GM18498 (cell line): ENCODE measurements around the gene POTEE.
"Not testable (repeated sequence)": the region's sequence is repeated elsewhere in the genome, so short reads cannot be mapped to it uniquely, and the experiment has no call there.

Experiments used
- ATAC-seq: cut with Tn5 transposase; IDR thresholded peaks from one replicate; pipeline ENCODE4 v1.9.1; 2021; ENCODE audit warnings: mild to moderate bottlenecking, moderate library complexity; ENCODE audit not compliant: unreplicated experiment

POTEE gene

DNA sequence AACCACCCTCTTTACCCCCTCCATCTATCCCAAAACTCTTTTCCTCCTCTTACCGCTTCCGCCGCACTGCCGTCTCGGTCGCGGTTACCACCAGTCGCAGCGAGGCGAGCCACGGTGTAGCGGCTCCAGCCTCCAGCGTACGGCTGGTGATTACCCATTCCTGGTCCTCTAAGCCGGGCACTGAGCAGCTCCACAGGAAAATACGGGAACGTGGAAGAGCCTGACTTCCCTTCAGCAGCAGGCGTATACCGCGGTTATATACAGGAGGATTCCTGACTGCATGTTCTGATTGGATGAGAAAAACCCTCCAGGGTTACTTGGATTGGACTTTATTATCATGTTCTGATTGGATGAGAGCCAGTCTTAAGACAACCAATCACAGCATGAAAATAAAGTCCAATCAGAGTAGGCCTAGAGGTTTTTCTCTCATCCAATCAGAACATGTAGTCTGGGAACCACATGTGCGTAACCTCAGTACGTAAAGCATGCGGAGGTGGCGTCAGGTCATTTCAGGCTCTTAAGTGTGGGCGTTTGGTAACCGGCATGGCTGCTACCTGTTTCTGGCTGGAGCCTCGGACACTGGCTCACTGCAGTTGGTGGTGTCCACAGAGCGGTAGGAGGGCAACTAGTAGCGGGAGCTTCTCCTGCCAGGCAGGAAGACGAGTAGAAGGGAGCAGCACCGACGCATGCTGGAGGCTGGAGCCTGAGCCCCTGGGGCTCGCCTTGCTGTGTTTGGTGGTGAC lies at the start of gene POTEE:
Gene POTEE, plus strand, starts transcription at position 507 of the 743 bp plus-strand sequence. CDS start 8,867 bp downstream, outside the sequence.
- not testable (repeated sequence) for ATAC-seq

DNA sequence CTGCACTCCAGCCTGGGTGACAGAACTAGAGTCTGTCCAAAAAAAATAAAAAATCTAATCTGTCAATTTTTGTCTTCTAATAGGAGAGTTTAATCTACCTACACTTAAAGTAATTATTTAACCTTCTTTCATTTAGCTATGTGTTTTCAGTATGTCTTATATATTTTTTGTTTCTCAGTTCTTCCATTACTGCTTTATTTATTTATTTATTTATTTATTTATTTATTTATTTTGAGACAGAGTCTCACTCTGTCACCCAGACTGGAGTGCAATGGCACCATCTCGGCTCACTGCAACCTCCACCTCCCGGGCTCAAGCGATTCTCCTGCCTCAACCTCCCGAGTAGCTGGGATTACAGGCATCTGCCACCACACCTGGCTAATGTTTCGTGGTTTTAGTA lies 43.8 kb upstream of the POTEE start:
- ATAC-seq, result not testable (repeated sequence)

DNA sequence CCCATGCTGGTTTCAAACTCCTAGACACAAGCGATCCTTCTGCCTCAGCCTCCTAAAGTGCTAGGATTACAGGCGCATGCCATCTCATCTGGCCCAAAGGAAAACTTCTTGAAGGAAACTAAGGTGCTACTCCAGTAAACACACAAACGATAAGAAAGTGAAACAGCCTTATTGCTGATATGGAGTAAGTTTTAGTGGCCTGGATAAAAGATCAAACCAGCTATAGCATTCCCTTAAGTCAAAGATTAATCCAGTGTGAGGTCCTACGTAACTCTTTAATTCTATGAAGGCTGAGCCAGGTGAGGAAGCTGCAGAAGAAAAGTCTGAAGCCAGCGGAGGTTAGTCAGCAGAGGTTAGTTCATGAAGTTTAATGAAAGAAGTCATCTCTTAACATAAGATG lies 40.8 kb upstream of the POTEE start:
- no peak for ATAC-seq

DNA sequence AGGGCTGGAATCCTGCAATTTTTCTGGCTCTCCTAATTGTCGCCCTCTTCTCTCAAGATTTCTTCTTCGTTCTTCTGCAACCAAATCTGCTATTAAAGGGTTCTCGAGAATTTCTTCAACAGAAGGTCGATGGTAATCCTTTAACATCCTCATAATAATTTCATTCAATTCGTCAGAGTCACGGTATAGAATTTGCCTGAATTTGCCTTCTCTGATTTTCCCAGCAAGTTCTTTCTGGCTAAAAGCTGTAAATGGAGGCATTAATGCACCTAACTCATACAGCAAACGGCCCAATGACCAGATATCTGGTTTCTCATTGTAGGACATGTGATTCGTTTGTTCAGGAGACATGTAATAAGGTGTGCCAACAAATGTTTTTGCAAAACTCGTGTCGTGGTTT lies 31.3 kb upstream of the POTEE start:
- ATAC-seq, result not testable (repeated sequence)

DNA sequence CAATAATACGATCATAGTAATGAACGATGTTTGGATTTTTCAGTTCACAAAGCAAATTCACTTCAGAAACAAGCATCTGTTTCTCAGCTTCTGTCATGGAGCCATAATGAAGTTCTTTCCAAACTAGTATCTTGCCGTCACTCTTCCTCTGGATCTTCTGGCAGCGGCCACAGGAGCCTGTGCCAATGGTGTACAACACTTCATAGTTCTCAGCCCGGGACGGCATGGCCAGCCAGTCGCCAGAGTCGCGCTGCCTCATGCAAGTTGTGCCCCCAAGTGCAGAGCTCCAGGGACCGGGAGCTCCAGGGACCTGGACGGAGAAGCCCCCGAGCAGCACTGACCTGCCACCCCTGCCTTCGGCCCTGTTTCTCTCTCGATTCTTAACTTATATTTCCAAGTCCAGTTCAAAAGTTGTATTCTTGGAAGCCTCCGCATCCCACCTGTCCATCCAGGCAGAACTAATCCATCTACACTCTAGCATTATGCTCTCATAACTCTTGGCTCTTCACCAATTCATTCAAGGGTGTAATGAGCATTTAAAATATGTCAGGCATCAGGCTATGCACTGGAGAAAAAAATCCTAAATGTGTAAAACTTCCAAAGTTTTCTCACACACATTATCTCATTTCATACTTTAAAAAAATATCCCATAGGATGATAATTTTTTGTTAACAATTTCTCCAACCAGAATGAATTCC lies 30.5 kb upstream of the POTEE start:
- ATAC-seq, result not testable (repeated sequence)

DNA sequence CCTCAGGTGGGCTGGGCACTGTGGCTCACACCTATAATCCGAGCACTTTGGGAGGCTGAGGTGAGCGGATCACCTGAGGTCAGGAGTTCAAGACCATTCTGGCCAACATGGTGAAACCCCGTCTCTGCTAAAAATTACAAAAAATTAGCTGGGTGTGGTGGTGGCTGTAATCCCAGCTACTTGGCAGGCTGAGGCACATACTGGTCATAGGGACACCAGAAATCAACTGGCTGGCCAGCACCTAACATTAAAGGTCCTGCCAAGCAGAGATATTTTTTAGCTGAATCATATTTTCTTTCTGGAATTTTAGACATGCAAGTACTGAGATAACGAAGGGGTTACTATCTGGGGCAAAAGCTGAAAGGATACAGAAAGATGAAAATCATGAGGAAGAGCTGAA lies 27.9 kb upstream of the POTEE start:
- not testable (repeated sequence) for ATAC-seq

DNA sequence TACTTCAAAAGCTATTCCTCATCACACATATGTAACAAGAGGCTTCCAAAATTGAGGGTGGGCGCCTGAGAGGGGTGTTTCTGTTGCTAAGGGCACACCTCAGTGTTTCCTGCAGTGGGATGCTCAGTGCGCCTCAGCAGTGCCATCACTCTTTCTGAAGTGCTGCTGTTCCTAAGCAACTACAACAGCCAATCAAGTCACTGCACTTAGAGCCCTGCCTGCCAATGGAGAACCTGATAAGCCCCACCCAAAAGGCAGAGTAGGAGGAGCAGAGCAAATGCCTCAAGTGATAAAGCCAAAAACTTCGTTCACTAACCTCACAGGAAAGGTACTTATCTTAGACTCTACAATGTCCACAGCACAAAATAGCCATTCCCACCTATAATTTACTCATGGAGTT lies 15.9 kb upstream of the POTEE start:
- not testable (repeated sequence) for ATAC-seq

DNA sequence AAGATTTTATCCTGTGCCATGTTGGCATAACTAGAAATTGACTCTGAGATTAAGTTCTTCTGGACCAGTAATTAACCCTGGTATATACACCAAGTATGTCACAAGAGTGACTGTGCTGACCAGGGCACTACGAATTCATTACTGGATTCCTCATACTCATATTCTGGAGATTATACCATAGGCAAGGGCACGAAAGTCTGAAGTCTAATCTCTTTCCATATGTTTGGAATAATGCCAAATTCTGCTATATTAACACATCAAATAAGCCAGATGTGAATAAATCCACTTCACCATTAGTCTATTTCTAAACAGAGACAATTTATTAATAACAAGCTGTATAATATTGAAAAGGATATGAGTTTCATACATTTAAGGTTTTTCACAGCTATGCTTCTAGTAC lies 13.2 kb upstream of the POTEE start:
- not testable (repeated sequence) for ATAC-seq

DNA sequence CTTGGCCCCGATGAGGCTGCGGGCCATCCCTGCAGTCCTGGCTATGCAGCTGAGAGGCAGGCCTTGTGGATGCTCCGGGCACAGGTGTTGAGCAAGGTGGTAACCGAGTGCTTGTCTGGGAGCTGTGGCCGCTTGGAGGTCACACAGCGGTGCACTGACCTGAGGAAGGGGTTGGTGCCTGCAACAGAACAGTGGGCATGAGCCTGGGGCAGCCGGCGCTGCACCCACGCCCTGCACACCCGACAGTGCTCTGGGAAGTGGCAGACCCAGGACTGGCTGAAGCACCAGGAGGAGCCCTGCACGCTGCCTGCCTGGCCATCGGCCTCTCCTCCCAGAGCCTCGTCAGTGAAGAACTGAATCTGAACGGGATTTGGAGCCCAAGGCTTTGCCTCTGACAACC lies 8.2 kb upstream of the POTEE start:
- ATAC-seq, result no peak

DNA sequence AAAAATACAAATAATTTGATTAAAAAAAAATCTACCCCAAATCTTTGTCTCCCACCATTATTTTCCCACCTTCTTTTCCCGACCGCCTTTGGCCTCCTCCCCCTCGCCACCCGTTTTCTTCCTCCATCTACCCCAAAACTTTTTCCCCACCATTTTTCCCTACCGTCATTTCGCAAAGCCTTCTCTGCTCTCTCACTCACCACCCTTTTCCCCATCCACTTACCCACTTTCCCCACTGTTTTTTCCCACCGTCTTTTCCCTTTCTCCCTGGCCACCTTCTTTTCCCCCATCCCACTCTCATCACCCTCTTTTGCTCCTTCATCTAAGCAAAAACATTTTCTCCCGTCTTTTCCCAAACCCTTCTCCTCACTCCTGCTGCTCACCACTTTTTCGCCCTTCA lies 1.5 kb upstream of the POTEE start:
- not testable (repeated sequence) for ATAC-seq

DNA sequence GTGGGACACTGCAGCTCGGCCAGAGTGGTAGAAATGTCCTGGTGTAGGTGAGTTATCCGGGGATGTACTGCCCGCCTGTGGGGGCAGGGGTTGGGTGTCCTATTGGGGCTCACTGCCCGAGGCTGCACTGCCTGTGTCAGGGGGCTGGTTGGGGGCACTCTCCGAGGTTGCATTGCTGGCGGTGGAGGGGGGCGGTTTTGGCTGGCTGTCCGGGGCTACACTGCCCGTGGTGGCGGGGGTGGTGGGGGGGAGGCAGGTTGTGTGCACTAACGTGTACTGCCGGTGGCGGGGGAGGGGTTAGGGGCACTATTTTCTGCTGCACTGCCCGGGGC lies 403 bp downstream of the POTEE start:
- ATAC-seq, result not testable (repeated sequence)

DNA sequence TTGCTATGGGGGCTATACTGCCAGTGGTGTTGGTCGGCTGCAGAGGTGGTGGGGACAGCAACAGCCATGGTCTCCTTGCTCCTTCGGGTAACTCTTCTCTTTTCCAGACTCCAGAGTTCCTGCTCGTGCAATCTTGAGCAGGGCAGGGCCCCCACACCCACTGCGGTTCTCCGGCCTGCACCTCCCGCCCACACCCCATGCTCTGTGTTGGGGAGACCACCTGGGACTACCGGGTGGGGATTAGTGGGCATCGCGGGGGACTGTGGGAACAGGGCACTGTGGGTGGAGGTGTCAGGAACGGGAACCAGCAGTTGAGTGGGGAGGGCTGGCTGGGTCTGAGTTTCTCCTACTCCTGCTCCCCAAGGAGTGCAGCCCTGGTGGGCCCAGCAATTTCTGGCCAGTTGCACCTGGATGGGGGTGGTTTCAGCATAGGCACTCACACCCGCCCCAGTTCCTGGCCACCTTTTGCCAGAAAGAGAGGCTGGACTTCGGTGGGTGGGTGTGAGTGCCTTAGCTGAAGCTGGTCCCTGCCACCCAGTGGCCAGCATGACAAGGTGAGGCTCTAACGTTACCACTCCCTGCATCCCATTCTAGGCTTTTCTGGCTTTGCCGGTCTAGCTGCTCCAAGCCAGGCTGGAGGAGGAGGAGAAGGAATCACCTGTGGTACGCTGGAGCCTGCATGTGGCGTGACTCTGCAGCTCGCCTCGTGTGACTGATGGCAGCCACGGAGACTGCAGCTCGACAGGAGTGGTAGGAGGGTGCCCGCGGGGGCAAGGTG lies 1.3 kb downstream of the POTEE start:
- ATAC-seq, result not testable (repeated sequence)

DNA sequence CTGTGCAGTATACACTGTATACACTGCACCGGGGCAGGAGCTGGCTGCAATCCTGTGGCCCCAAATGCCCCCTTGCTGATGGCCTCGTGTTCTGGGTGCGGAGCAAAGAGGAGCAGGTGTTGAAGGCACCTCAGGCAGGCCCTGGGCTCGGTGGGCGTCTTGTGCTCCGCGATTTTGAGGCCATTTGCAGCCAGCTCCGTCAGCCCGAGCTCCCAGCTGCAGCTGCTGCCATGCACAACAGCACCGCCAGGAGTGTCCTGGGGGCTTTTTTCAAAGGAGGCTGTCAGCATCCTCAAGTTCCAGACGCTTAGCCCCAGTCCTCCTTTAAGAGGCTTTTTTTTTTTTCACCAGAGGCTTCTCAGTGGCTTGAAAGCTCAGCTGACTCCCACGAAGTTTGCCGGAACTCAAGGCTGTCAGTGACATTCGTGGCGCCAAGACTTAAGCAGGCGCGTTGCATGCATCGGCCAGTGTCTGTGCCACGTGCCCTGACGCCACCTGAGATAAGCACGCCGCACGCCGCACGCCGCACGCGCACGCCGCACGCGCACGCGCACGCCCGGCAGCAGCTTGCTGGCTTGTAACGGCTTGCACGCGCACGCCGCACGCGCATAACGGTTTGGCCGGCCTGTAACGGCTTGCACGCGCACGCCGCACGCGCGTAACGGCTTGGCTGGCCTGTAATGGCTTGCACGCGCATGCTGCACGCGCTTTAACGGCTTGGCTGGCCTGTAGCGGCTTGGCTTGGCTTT lies 8.1 kb downstream of the POTEE start:
- not testable (repeated sequence) for ATAC-seq

DNA sequence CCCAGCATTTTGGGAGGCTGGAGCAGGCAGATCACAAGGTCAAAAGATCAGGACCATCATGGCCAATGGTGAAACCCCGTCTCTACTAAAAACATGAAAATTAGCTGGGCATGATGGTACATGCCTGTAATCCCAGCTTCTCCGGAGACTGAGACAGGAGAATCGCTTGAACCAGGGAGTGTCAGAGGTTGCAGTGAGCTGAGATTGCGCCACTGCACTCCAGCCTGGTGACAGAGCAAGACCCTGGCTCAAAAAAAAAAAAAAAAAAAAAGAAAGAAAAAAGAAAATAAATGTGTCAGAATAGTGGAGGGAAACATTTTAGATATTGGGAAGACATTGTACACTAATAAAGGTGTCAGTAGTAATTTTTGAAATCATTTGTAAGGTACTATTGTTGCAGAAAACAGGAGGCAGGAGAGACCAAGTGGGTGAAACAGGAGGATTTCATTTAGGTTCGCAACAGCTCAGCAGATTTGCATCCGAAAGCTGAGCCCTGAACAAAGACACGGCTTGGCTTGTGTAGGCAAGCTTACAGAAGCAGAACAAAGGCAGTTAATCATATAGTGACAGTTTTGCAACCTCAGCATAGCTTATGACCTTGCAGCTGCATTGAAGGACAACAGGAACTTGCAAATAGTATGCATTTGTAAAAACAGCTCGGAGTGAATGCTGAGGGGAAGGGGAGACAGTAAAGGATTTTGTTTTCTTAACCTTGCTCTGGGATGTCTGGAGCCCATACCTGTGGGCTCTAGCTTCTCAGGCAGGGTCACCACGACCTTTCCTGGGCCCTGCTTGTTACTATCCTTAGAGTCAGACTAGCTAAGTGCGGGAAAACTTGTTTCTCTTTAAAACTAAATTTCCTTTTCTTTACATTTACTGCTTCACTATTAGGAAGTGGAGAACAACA lies 26.5 kb downstream of the POTEE start:
- not testable (repeated sequence) for ATAC-seq
